CD14-positive monocyte (primary cell): ENCODE measurements around the gene MRPL10. TPM values are rescaled to one million over a fixed set of nuclear protein-coding genes. Genes with fewer than 3 reads are reported as not detected.
A peak's percentile ranks its signal among the peaks of the same experiment; 100 is the strongest.

Source experiments
- DNase-seq, 3 donors: peaks; one replicate each; pipeline ENCODE4 v3.0.0-alpha.2; 2011 to 2022
- H2AFZ ChIP-seq: 2 replicates; pipeline ENCODE4 v1.6.0; 2012; ENCODE audit warnings: mild to moderate bottlenecking, low read depth, low read length, inconsistent platforms; ENCODE audit not compliant: insufficient read depth, poor library complexity, severe bottlenecking
- H3K27ac ChIP-seq, 2 donors: 1 replicate in 1 of 2; 2 replicates in 1 of 2; pipeline ENCODE4 v1.5.1; 2012 to 2013; ENCODE audit warnings: low read length in 2 of 2, control low read depth in 1 of 2, inconsistent platforms in 1 of 2, low read depth in 1 of 2, mild to moderate bottlenecking in 1 of 2
- H3K27me3 ChIP-seq, 2 donors: one replicate each; pipeline versions ENCODE4 v1.6.0 to v1.6.1; 2011 to 2013; ENCODE audit warnings: low read length in 2 of 2; ENCODE audit not compliant: control insufficient read depth in 2 of 2, insufficient read depth in 2 of 2
- H3K36me3 ChIP-seq, 2 donors: replicated peaks in 1 of 2; 1 replicate in 1 of 2; 2 replicates in 1 of 2; pipeline versions ENCODE4 v1.5.1 to v1.6.1; 2012 to 2013; ENCODE audit warnings: low read length in 2 of 2, control low read depth in 1 of 2, inconsistent platforms in 1 of 2, mild to moderate bottlenecking in 1 of 2; ENCODE audit not compliant: insufficient read depth in 2 of 2, control insufficient read depth in 1 of 2
- H3K4me1 ChIP-seq, 2 donors: 1 replicate in 1 of 2; 2 replicates in 1 of 2; pipeline versions ENCODE4 v1.5.1 to v1.6.1; 2012 to 2013; ENCODE audit warnings: low read length in 2 of 2, control low read depth in 1 of 2, inconsistent platforms in 1 of 2, mild to moderate bottlenecking in 1 of 2, moderate library complexity in 1 of 2; ENCODE audit not compliant: insufficient read depth in 2 of 2, control insufficient read depth in 1 of 2
- H3K4me2 ChIP-seq: replicated peaks from 2 replicates; pipeline ENCODE3; 2012; ENCODE audit warnings: low read length, moderate library complexity, mild to moderate bottlenecking; ENCODE audit not compliant: poor library complexity, severe bottlenecking; ENCODE audit errors: extremely low read depth
- H3K4me3 ChIP-seq, 3 experiments: fragments of 200-600 bp in 1 of 3; sonication (generic) in 1 of 3; replicated peaks in 1 of 3; 1 replicate in 2 of 3; 2 replicates in 1 of 3; pipeline ENCODE4 v1.5.1; 2011 to 2013; ENCODE audit warnings: low read length in 3 of 3, mild to moderate bottlenecking in 3 of 3, control low read depth in 2 of 3, low read depth in 2 of 3, inconsistent platforms in 1 of 3, moderate library complexity in 1 of 3
- H3K79me2 ChIP-seq: 2 replicates; pipeline ENCODE4 v1.6.0; 2012; ENCODE audit warnings: mild to moderate bottlenecking, control low read depth, inconsistent platforms, low read length, moderate library complexity; ENCODE audit not compliant: insufficient read depth
- H3K9ac ChIP-seq: 2 replicates; pipeline ENCODE4 v1.6.0; 2017; ENCODE audit warnings: low read length, mild to moderate bottlenecking; ENCODE audit not compliant: insufficient read depth, poor library complexity, severe bottlenecking
- H3K9me3 ChIP-seq, 2 donors: replicated peaks in 1 of 2; 1 replicate in 1 of 2; 2 replicates in 1 of 2; pipeline versions ENCODE4 v1.5.1 to v1.6.1; 2012 to 2013; ENCODE audit warnings: low read length in 2 of 2, control low read depth in 1 of 2; ENCODE audit not compliant: control insufficient read depth in 1 of 2, insufficient read depth in 1 of 2
- H4K20me1 ChIP-seq: 2 replicates; pipeline ENCODE4 v1.6.0; 2012; ENCODE audit warnings: mild to moderate bottlenecking, low read length, control low read depth, moderate library complexity; ENCODE audit not compliant: insufficient read depth
- H3K27ac Mint-ChIP-seq, 7 donors: one replicate each; pipeline ENCODE4 v1.8.0; 2020; ENCODE audit warnings: mild to moderate bottlenecking in 7 of 7, mixed read lengths in 7 of 7, moderate library complexity in 6 of 7, inconsistent platforms in 2 of 7
- H3K27me3 Mint-ChIP-seq, 3 donors: one replicate each; pipeline ENCODE4 v1.8.0; 2021 to 2022; ENCODE audit warnings: low read depth in 3 of 3, mild to moderate bottlenecking in 3 of 3, mixed read lengths in 3 of 3, moderate library complexity in 3 of 3, inconsistent platforms in 1 of 3
- H3K36me3 Mint-ChIP-seq, 2 donors: one replicate each; pipeline ENCODE4 v1.8.0; 2020; ENCODE audit warnings: mixed read lengths in 2 of 2, inconsistent platforms in 1 of 2, mild to moderate bottlenecking in 1 of 2
- H3K4me1 Mint-ChIP-seq: one replicate; pipeline ENCODE4 v1.8.0; 2020; ENCODE audit warnings: mild to moderate bottlenecking, mixed read lengths
- H3K4me3 Mint-ChIP-seq, 2 donors: one replicate each; pipeline ENCODE4 v1.8.0; 2020; ENCODE audit warnings: mild to moderate bottlenecking in 2 of 2, mixed read lengths in 2 of 2, moderate library complexity in 1 of 2
- H3K9me3 Mint-ChIP-seq, 7 donors: one replicate each; pipeline ENCODE4 v1.8.0; 2020 to 2022; ENCODE audit warnings: mixed read lengths in 7 of 7, mild to moderate bottlenecking in 6 of 7, moderate library complexity in 6 of 7, inconsistent platforms in 2 of 7
- CTCF ChIP-seq: fragments of 200-600 bp; IDR thresholded peaks from one replicate; pipeline ENCODE4 v1.8.0; 2022; ENCODE audit warnings: antibody characterized with exemption, mild to moderate bottlenecking
- WGBS: methylation state at CpG from one replicate; pipeline ENCODE4 v1.1.5; 2013; ENCODE audit warnings: missing lambda C conversion rate; ENCODE audit not compliant: insufficient coverage; 5-methylcytosine and 5-hydroxymethylcytosine counted together
- intact Hi-C, 2 donors: fragments of 100-400 bp; cut with micrococcal nuclease; formaldehyde crosslinking; loops; one replicate each; pipeline versions ENCODE4 v1.15.0 to v1.15.1; 2023
- polyA plus RNA-seq, 3 donors: library from polyadenylated mRNA; depleted of rRNA in 1 of 3; unstranded in 2 of 3; stranded (reverse) in 1 of 3; fragments of 300-500 nt in 2 of 3; fragments of >200 nt in 1 of 3; fragmentation: Illumina TruSeq in 2 of 3; gene quantifications; 1 replicate in 2 of 3; 2 replicates in 1 of 3; pipeline ENCODE4 v1.2.3, GENCODE V29; 2012 to 2021

The MRPL10 gene
- polyA plus RNA-seq, 3 donors: 28.5 to 32.7 (median 32.6) TPM

DNA sequence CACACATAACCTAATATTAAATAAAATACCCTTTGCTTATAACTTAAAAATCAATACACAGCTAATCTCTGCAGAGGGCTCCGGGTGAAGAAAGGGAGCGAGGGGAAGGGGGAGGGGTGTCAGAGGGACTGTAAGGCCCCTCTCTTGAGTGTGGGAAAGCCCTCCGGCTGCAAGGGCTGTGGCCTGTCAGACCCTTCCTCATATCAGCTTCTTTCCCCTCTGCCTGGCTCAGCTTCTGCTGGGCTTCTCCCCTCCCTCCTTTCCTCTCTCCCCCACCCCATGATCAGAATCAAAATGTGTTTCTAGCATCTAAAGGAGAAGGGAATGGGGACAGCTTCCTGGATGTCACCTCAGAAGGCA, 14.4 kb upstream of the MRPL10 start:
- Histone ChIP-seq H3K4me1 (peaks cover 3% of the 10 kb centered on the region in 2 donors), H3K79me2 (no peaks in the 10 kb centered on the region), H3K4me2 (no peak overlapping the region), H3K9ac (no peak overlapping the region), H3K27ac (no peak overlapping the region), H3K9me3 (peaks cover 0 to 8% of the 10 kb centered on the region in 2 donors), H4K20me1 (no peaks in the 10 kb centered on the region), H3K4me3 (no peak overlapping the region), H2AFZ (no peak overlapping the region), H3K36me3 (no peaks in the 10 kb centered on the region), H3K27me3 (peaks cover 36 to 59% of the 10 kb centered on the region in 2 donors)
- intact Hi-C loops: loop anchor here in 1 of 2 donors (2.0 kb wide), 1 partner anchor 45 kb away; no protein-coding TSS in a partner anchor
- Mint-ChIP-seq H3K27me3 (peaks cover 54 to 72% (median 55%) of the 10 kb centered on the region in 3 donors), H3K4me3 (peak overlapping the region in 1 of 2 donors; percentile 72), H3K4me1 (peaks cover 15% of the 10 kb centered on the region), H3K9me3 (peaks cover 0 to 7% (median 5%) of the 10 kb centered on the region in 7 donors), H3K36me3 (no peaks in the 10 kb centered on the region), H3K27ac (peak overlapping the region in 1 of 7 donors; percentile 20)
- no CpG with 5 or more reads among the region's 3 CpGs for WGBS
- TF ChIP-seq CTCF: no peak
- no peak for DNase-seq

DNA sequence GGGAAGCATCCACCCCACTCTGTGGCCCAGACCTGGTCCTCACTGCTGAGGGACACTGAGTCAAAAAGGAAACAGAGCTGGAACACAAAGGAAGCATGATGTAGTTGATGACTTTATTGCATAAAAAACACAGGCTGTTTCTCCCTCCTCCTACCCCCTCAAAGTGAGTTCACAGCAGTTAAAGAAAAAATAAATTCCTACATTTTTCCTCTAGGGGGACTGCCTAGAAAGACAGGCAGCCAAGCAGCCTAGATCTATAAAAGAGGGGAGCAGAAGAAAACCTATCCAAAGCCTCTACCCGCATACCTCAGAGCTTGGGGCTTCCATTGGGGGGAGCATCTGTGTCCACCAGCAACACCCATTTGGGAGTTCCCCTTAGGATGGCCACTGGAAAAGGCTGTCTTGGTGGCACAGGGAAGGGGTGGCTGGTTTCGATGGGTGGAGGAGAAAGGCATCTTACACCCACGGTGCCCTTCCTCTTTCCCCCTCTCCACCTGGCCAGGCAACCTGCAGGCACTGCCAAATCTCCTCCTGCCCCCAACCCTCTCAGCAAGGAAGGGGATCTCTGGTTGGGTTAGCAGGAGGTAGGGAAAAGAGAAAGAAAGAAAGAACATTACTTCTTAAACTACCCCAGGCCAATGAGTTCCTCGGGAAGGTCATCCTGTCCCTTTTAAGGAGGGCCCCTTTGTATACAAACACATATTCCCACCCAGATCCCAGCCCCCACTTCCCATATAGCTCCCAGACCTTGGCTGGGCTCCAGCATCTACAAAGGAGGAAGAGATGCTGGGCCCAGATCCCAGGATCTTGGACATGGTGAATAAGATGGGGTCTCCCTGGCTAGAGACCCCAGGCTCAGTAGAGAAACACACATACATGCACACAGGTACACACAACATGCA, 13.7 kb upstream of the MRPL10 start:
- Mint-ChIP-seq H3K27me3 (peaks cover 48 to 66% (median 49%) of the 10 kb centered on the region in 3 donors), H3K9me3 (peaks cover 0 to 5% (median 0%) of the 10 kb centered on the region in 7 donors), H3K4me1 (peaks cover 17% of the 10 kb centered on the region), H3K36me3 (no peaks in the 10 kb centered on the region), H3K4me3 (peak overlapping the region in 1 of 2 donors; percentile 67), H3K27ac (no peak overlapping the region)
- no peaks in the 10 kb centered on the region for H4K20me1 ChIP-seq
- H3K79me2 ChIP-seq: no peaks in the 10 kb centered on the region
- intact Hi-C loops: loop anchor here (2.0 to 5.0 kb wide), 2 partner anchors 46 to 127 kb away; partner anchors contain the start of gene CDK5RAP3 (in 1 of the 2)
- H3K9me3 ChIP-seq: peaks cover 0 to 8% of the 10 kb centered on the region in 2 donors
- no CpG with 5 or more reads among the region's 4 CpGs for WGBS
- H3K4me2 ChIP-seq: no peak overlapping the region
- peaks cover 30 to 53% of the 10 kb centered on the region in 2 donors for H3K27me3 ChIP-seq
- no peaks in the 10 kb centered on the region for H3K36me3 ChIP-seq
- no peak overlapping the region for H3K9ac ChIP-seq
- TF ChIP-seq CTCF: peak; percentile 35
- H3K4me1 ChIP-seq: peaks cover 8 to 10% of the 10 kb centered on the region in 2 donors
- H3K4me3 ChIP-seq: no peak overlapping the region
- DNase-seq: no peak
- H2AFZ ChIP-seq: no peak overlapping the region
- H3K27ac ChIP-seq: no peak overlapping the region
